GM19455 (cell line): ENCODE data around the gene RUFY3.
"Not testable (repeated sequence)": the region's sequence is repeated elsewhere in the genome, so short reads cannot be mapped to it uniquely, and the experiment has no call there.

Source experiments
- ATAC-seq: cut with Tn5 transposase; IDR thresholded peaks from one replicate; pipeline ENCODE4 v1.9.1; 2021; ENCODE audit not compliant: unreplicated experiment

Gene RUFY3

GRCh38 chr4:70838666-70839588, 117.2 kb downstream of the RUFY3 start:
- ATAC-seq: peak; percentile 66

- peak; percentile 72 for ATAC-seq
Measured at GRCh38 chr4:70839589-70840093, 117.9 kb downstream of the RUFY3 start, which contains the start of gene GRSF1. GRSF1 (minus strand) TSS chr4:70839890; CDS start chr4:70839827, 63 bp downstream.

- ATAC-seq: not testable (repeated sequence)
Measured at GRCh38 chr4:70840137-70840536, 118.4 kb downstream of the RUFY3 start.

GRCh38 chr4:70840631-70841030, 118.9 kb downstream of the RUFY3 start:
- not testable (repeated sequence) for ATAC-seq

- no peak for ATAC-seq
Measured at GRCh38 chr4:70841211-70841610, 119.4 kb downstream of the RUFY3 start.

- no peak for ATAC-seq
Measured at GRCh38 chr4:70841951-70842350, 120.2 kb downstream of the RUFY3 start.

GRCh38 chr4:70842761-70843435, 121.1 kb downstream of the RUFY3 start:
- no peak for ATAC-seq

- ATAC-seq: no peak
Measured at GRCh38 chr4:70844180-70844579, 122.4 kb downstream of the RUFY3 start.

- no peak for ATAC-seq
Measured at GRCh38 chr4:70849291-70849690, 127.5 kb downstream of the RUFY3 start.

- no peak for ATAC-seq
Measured at GRCh38 chr4:70855464-70855863, 133.7 kb downstream of the RUFY3 start.
